WTC11 (cell line): ENCODE data around the gene MMP21. TPM values are rescaled to one million over a fixed set of nuclear protein-coding genes. Genes with fewer than 3 reads are reported as not detected.

Experiments
- ATAC-seq: fragments of 200-7000 bp; cut with Tn5 transposase; 2 replicates; pipeline ENCODE4 v1.10.0; 2021; ENCODE audit warnings: mild to moderate bottlenecking, moderate library complexity
- CTCF ChIA-PET: fragments of 300-600 bp; sonication (Branson Sonifier 250); formaldehyde crosslinking; loops from one replicate; lab custom pipeline; 2021; ENCODE audit warnings: antibody characterized with exemption; lab: Charles Lee
- POLR2A ChIA-PET: fragments of 350-600 bp; sonication (Branson Sonifier 250); formaldehyde crosslinking; loops from one replicate; lab custom pipeline; 2021; ENCODE audit warnings: antibody characterized with exemption; lab: Charles Lee
- DNase-seq: peaks from one replicate; pipeline ENCODE4 v3.0.0; 2021; ENCODE audit warnings: low spot score
- H3K27ac Mint-ChIP-seq: 2 replicates; pipeline ENCODE4 v1.8.0; 2021; ENCODE audit warnings: mixed read lengths
- H3K27me3 Mint-ChIP-seq: 2 replicates; pipeline ENCODE4 v1.8.0; 2021; ENCODE audit warnings: low read depth, mild to moderate bottlenecking, moderate library complexity, mixed read lengths
- H3K36me3 Mint-ChIP-seq: 2 replicates; pipeline ENCODE4 v1.8.0; 2021; ENCODE audit warnings: mixed read lengths
- H3K4me1 Mint-ChIP-seq: 2 replicates; pipeline ENCODE4 v1.8.0; 2022; ENCODE audit warnings: mixed read lengths
- H3K4me3 Mint-ChIP-seq: 2 replicates; pipeline ENCODE4 v1.8.0; 2021; ENCODE audit warnings: mild to moderate bottlenecking, moderate library complexity, mixed read lengths
- H3K9me3 Mint-ChIP-seq: 2 replicates; pipeline ENCODE4 v1.8.0; 2021; ENCODE audit warnings: mixed read lengths
- ATF1 ChIP-seq: sonication (generic); formaldehyde crosslinking; IDR thresholded peaks from 2 replicates; pipeline ENCODE4 v1.8.1; 2023; ENCODE audit warnings: mild to moderate bottlenecking, moderate library complexity, missing genetic modification reagents
- CDX4 ChIP-seq: fragments of 250-450 bp; sonication (Bioruptor Pico); IDR thresholded peaks from 2 replicates; pipeline ENCODE4 v1.9.0; 2021; ENCODE audit warnings: moderate library complexity, mild to moderate bottlenecking, inconsistent platforms, borderline replicate concordance
- FOXJ3 ChIP-seq: sonication (generic); formaldehyde crosslinking; IDR thresholded peaks from 2 replicates; pipeline ENCODE4 v1.9.0; 2021; ENCODE audit warnings: missing genetic modification reagents, mild to moderate bottlenecking, borderline replicate concordance
- FOXK1 ChIP-seq: sonication (generic); formaldehyde crosslinking; IDR thresholded peaks from 2 replicates; pipeline ENCODE4 v1.8.0; 2022; ENCODE audit warnings: mild to moderate bottlenecking, moderate library complexity, missing genetic modification reagents
- HMGA2 ChIP-seq: fragments of 250-450 bp; sonication (Bioruptor Pico); IDR thresholded peaks from 2 replicates; pipeline ENCODE4 v1.4.0; 2021; ENCODE audit warnings: mild to moderate bottlenecking, moderate library complexity
- JAZF1 ChIP-seq: fragments of 250-450 bp; sonication (Bioruptor Pico); IDR thresholded peaks from 2 replicates; pipeline ENCODE4 v1.9.0; 2021; ENCODE audit warnings: moderate library complexity, mild to moderate bottlenecking, inconsistent platforms
- JUN ChIP-seq: sonication (generic); formaldehyde crosslinking; IDR thresholded peaks from 2 replicates; pipeline ENCODE4 v1.8.0; 2023; ENCODE audit warnings: mild to moderate bottlenecking, missing genetic modification reagents
- MXD4 ChIP-seq: fragments of 250-450 bp; sonication (Bioruptor Pico); IDR thresholded peaks from 2 replicates; pipeline ENCODE4 v1.8.0; 2021; ENCODE audit warnings: mild to moderate bottlenecking, moderate library complexity, borderline replicate concordance
- NFE2L1 ChIP-seq: sonication (generic); formaldehyde crosslinking; IDR thresholded peaks from 2 replicates; pipeline ENCODE4 v1.8.1; 2023; ENCODE audit warnings: missing genetic modification reagents
- NR1H2 ChIP-seq: sonication (generic); formaldehyde crosslinking; IDR thresholded peaks from 2 replicates; pipeline ENCODE4 v1.9.0; 2021; ENCODE audit warnings: mild to moderate bottlenecking, moderate library complexity, missing genetic modification reagents
- PRRX2 ChIP-seq: fragments of 250-450 bp; sonication (Bioruptor Pico); IDR thresholded peaks from 2 replicates; pipeline ENCODE4 v1.8.0; 2021; ENCODE audit warnings: mild to moderate bottlenecking
- SMAD4 ChIP-seq: sonication (generic); formaldehyde crosslinking; IDR thresholded peaks from 2 replicates; pipeline ENCODE4 v1.8.0; 2022; ENCODE audit warnings: mild to moderate bottlenecking, missing genetic modification reagents
- TEAD4 ChIP-seq: sonication (generic); formaldehyde crosslinking; IDR thresholded peaks from 2 replicates; pipeline ENCODE4 v1.8.0; 2022; ENCODE audit warnings: mild to moderate bottlenecking, missing genetic modification reagents
- ZNF263 ChIP-seq: sonication (generic); formaldehyde crosslinking; IDR thresholded peaks from 2 replicates; pipeline ENCODE4 v1.8.1; 2022; ENCODE audit warnings: low read depth, mild to moderate bottlenecking, moderate library complexity, missing genetic modification reagents
- total RNA-seq: library from RNA; stranded (reverse); gene quantifications from 3 replicates; pipeline ENCODE4 v1.2.3, GENCODE V29; 2021
- TF ChIP-seq, protein P1 (sequence below): sonication (generic); formaldehyde crosslinking; IDR thresholded peaks from 2 replicates; pipeline ENCODE4 v1.8.0; 2022; ENCODE audit warnings: mild to moderate bottlenecking, missing genetic modification reagents
- TF ChIP-seq, protein P2 (sequence below): sonication (generic); formaldehyde crosslinking; IDR thresholded peaks from 2 replicates; pipeline ENCODE4 v1.8.1; 2022; ENCODE audit warnings: missing genetic modification reagents, borderline replicate concordance
- TF ChIP-seq, protein P3 (sequence below): fragments of 200-600 bp; IDR thresholded peaks from 2 replicates; pipeline ENCODE4 v1.8.0; 2022; ENCODE audit warnings: antibody characterized with exemption
- TF ChIP-seq, protein P4 (sequence below): fragments of 250-450 bp; sonication (Bioruptor Pico); conservative IDR thresholded peaks from 2 replicates; pipeline ENCODE4 v1.9.0; 2021; ENCODE audit warnings: mild to moderate bottlenecking
- TF ChIP-seq, protein P5 (sequence below): fragments of 250-450 bp; sonication (Bioruptor Pico); IDR thresholded peaks from 2 replicates; pipeline ENCODE4 v2.1.2; 2022; ENCODE audit warnings: mild to moderate bottlenecking, moderate library complexity
- TF ChIP-seq, protein P6 (sequence below): sonication (generic); formaldehyde crosslinking; IDR thresholded peaks from 2 replicates; pipeline ENCODE4 v1.8.0; 2023; ENCODE audit warnings: missing genetic modification reagents
- TF ChIP-seq, protein P7 (sequence below): fragments of 250-450 bp; sonication (Bioruptor Pico); IDR thresholded peaks from 2 replicates; pipeline ENCODE4 v1.9.0; 2021; ENCODE audit warnings: mild to moderate bottlenecking

MMP21 gene
- total RNA-seq, 1 experiment from 2014 or later = not detected

DNA sequence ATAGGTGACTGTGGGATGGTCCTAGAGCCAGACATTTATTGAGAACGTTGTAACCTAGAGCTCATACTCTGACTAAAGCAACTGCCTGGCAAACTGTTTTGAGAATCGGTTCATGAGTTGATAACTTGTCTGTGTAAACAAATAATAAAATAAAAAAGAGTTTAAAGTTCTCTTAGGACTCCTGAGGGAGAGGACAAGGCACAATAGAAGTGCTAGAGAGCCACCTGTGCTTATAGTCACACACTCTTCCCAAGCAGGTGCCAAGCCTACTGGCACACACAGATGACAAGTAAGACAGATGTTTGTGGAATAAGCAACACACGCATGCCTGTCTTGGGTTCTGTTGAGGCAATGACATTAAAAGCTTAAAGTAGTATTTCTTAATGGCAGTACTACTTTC lies 48.2 kb downstream of the MMP21 start (continued):
- TF ChIP-seq, protein P1, sequence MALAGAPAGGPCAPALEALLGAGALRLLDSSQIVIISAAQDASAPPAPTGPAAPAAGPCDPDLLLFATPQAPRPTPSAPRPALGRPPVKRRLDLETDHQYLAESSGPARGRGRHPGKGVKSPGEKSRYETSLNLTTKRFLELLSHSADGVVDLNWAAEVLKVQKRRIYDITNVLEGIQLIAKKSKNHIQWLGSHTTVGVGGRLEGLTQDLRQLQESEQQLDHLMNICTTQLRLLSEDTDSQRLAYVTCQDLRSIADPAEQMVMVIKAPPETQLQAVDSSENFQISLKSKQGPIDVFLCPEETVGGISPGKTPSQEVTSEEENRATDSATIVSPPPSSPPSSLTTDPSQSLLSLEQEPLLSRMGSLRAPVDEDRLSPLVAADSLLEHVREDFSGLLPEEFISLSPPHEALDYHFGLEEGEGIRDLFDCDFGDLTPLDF (CRISPR knock-in tag) = no peak
- TF ChIP-seq, all 79 proteins: peak for 0

- no peak overlapping the region for H3K4me3 Mint-ChIP-seq
- ChIA-PET POLR2A (no interaction called here), CTCF (no interaction called here)
- H3K4me1 Mint-ChIP-seq = no peaks in the 10 kb centered on the region
- H3K27ac Mint-ChIP-seq = no peak overlapping the region
- no peaks in the 10 kb centered on the region for H3K9me3 Mint-ChIP-seq
- no peak for ATAC-seq
- TF ChIP-seq ZNF263 (CRISPR knock-in tag) (no peak), CDX4 (no peak), JAZF1 (no peak), JUN (CRISPR knock-in tag) (no peak), NFE2L1 (no peak), PRRX2 (no peak), FOXJ3 (CRISPR knock-in tag) (no peak), ATF1 (no peak), FOXK1 (CRISPR knock-in tag) (no peak), NR1H2 (CRISPR knock-in tag) (no peak), SMAD4 (CRISPR knock-in tag) (no peak), TEAD4 (no peak), HMGA2 (CRISPR knock-in tag) (no peak), MXD4 (CRISPR knock-in tag) (no peak)
- TF ChIP-seq, protein P2, sequence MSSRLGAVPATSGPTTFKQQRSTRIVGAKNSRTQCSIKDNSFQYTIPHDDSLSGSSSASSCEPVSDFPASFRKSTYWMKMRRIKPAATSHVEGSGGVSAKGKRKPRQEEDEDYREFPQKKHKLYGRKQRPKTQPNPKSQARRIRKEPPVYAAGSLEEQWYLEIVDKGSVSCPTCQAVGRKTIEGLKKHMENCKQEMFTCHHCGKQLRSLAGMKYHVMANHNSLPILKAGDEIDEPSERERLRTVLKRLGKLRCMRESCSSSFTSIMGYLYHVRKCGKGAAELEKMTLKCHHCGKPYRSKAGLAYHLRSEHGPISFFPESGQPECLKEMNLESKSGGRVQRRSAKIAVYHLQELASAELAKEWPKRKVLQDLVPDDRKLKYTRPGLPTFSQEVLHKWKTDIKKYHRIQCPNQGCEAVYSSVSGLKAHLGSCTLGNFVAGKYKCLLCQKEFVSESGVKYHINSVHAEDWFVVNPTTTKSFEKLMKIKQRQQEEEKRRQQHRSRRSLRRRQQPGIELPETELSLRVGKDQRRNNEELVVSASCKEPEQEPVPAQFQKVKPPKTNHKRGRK = no peak
- TF ChIP-seq, protein P3, sequence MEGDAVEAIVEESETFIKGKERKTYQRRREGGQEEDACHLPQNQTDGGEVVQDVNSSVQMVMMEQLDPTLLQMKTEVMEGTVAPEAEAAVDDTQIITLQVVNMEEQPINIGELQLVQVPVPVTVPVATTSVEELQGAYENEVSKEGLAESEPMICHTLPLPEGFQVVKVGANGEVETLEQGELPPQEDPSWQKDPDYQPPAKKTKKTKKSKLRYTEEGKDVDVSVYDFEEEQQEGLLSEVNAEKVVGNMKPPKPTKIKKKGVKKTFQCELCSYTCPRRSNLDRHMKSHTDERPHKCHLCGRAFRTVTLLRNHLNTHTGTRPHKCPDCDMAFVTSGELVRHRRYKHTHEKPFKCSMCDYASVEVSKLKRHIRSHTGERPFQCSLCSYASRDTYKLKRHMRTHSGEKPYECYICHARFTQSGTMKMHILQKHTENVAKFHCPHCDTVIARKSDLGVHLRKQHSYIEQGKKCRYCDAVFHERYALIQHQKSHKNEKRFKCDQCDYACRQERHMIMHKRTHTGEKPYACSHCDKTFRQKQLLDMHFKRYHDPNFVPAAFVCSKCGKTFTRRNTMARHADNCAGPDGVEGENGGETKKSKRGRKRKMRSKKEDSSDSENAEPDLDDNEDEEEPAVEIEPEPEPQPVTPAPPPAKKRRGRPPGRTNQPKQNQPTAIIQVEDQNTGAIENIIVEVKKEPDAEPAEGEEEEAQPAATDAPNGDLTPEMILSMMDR = no peak
- TF ChIP-seq, protein P4, sequence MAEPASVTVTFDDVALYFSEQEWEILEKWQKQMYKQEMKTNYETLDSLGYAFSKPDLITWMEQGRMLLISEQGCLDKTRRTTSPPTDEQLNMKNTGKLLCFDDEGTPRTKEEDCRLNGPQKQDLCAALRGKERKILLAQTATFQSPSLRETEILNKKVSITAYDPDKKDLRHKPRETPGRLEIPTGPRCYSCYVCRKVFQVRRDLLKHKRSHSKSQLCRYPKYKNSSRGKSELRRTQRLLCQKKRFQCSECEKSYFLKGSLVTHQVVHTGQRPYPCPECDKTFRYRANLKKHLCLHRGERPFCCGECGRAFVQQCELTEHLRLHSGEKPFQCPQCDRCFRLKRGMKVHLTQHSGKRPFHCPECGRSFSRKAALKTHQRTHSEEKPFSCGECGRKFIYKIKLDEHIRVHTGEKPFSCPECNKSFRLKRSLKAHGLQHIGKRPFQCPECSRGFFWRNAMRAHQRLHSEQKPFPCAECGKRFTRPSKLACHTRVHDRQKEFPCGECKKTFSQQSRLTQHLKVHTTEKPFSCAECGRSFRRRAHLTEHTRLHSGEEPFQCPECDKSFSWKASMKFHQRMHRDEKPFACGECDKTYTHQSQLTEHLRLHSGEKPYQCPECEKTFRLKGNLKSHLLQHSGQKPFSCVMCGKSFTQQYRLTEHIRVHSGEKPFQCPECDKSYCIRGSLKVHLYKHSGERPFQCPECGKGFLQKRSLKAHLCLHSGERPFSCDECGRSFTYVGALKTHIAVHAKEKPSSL = no peak
- TF ChIP-seq, protein P5, sequence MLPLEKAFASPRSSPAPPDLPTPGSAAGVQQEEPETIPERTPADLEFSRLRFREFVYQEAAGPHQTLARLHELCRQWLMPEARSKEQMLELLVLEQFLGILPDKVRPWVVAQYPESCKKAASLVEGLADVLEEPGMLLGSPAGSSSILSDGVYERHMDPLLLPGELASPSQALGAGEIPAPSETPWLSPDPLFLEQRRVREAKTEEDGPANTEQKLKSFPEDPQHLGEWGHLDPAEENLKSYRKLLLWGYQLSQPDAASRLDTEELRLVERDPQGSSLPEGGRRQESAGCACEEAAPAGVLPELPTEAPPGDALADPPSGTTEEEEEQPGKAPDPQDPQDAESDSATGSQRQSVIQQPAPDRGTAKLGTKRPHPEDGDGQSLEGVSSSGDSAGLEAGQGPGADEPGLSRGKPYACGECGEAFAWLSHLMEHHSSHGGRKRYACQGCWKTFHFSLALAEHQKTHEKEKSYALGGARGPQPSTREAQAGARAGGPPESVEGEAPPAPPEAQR (CRISPR knock-in tag) = no peak
- TF ChIP-seq, protein P6, sequence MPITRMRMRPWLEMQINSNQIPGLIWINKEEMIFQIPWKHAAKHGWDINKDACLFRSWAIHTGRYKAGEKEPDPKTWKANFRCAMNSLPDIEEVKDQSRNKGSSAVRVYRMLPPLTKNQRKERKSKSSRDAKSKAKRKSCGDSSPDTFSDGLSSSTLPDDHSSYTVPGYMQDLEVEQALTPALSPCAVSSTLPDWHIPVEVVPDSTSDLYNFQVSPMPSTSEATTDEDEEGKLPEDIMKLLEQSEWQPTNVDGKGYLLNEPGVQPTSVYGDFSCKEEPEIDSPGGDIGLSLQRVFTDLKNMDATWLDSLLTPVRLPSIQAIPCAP (CRISPR knock-in tag) = no peak
- TF ChIP-seq, protein P7, sequence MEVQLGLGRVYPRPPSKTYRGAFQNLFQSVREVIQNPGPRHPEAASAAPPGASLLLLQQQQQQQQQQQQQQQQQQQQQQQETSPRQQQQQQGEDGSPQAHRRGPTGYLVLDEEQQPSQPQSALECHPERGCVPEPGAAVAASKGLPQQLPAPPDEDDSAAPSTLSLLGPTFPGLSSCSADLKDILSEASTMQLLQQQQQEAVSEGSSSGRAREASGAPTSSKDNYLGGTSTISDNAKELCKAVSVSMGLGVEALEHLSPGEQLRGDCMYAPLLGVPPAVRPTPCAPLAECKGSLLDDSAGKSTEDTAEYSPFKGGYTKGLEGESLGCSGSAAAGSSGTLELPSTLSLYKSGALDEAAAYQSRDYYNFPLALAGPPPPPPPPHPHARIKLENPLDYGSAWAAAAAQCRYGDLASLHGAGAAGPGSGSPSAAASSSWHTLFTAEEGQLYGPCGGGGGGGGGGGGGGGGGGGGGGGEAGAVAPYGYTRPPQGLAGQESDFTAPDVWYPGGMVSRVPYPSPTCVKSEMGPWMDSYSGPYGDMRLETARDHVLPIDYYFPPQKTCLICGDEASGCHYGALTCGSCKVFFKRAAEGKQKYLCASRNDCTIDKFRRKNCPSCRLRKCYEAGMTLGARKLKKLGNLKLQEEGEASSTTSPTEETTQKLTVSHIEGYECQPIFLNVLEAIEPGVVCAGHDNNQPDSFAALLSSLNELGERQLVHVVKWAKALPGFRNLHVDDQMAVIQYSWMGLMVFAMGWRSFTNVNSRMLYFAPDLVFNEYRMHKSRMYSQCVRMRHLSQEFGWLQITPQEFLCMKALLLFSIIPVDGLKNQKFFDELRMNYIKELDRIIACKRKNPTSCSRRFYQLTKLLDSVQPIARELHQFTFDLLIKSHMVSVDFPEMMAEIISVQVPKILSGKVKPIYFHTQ (CRISPR knock-in tag) = no peak
- DNase-seq = no peak
- peaks cover 79% of the 10 kb centered on the region for H3K36me3 Mint-ChIP-seq
- no peaks in the 10 kb centered on the region for H3K27me3 Mint-ChIP-seq
Observed at GRCh38 chr10:125726914-125727313, 48.7 kb downstream of the MMP21 start.
